Measurements from ENCODE around the gene TPSG1.

- TF ChIP-seq CTCF (IDR thresholded peaks at IDR 0.05): no peak
- TF ChIP-seq POLR2A (IDR thresholded peaks at IDR 0.05): no peak
Observed at GRCh38 chr16:1204933-1205332, 20.1 kb downstream of the TPSG1 start.

Data from heart left ventricle (tissue), 13 donors.